Prostate gland (tissue), 2 donors: ENCODE measurements around the gene BRINP1. TPM values are rescaled to one million over a fixed set of nuclear protein-coding genes. Genes with fewer than 3 reads are reported as not detected.

Source experiments
- DNase-seq: peaks from one replicate; pipeline ENCODE4 v3.0.0-alpha.2; 2019; ENCODE audit warnings: low spot score
- H3K27ac ChIP-seq, 2 donors: fragments of 200-600 bp; sonication (generic); 2 replicates each; pipeline ENCODE4 v1.5.1; 2017 to 2019
- H3K27me3 ChIP-seq: fragments of 200-600 bp; sonication (generic); replicated peaks from 2 replicates; pipeline ENCODE4 v1.5.1; 2019; ENCODE audit not compliant: insufficient read depth
- H3K36me3 ChIP-seq, 2 donors: fragments of 200-600 bp; sonication (generic); 1 replicate in 1 of 2; 2 replicates in 1 of 2; pipeline versions ENCODE4 v1.5.1 to v1.8.1; 2017 to 2019
- H3K4me1 ChIP-seq: fragments of 200-600 bp; sonication (generic); replicated peaks from 2 replicates; pipeline ENCODE4 v1.5.1; 2019
- H3K4me3 ChIP-seq, 2 donors: fragments of 200-600 bp; sonication (generic); 2 replicates each; pipeline ENCODE4 v1.5.1; 2017 to 2019
- H3K9me3 ChIP-seq: fragments of 200-600 bp; sonication (generic); 2 replicates; pipeline ENCODE4 v1.5.1; 2017
- POLR2A ChIP-seq: fragments of 450-650 bp; IDR thresholded peaks from one replicate; pipeline ENCODE4 v1.6.1; 2016; ENCODE audit warnings: antibody characterized with exemption, mild to moderate bottlenecking
- POLR2AphosphoS5 ChIP-seq: sonication (generic); formaldehyde crosslinking; IDR thresholded peaks from one replicate; pipeline ENCODE4 v1.6.1; 2017; ENCODE audit warnings: antibody characterized with exemption
- WGBS: methylation state at CpG from one replicate; pipeline ENCODE4 v1.1.5; 2018; 5-methylcytosine and 5-hydroxymethylcytosine counted together
- intact Hi-C: fragments of 100-400 bp; cut with DNase I; formaldehyde crosslinking; loops from one replicate; pipeline ENCODE4 v1.14.2; 2022
- total RNA-seq, 2 donors: library from RNA; depleted of rRNA; stranded (reverse); fragments of >200 nt; gene quantifications; one replicate each; pipeline ENCODE4 v1.1.0, GENCODE V29; 2016
- TF ChIP-seq, protein P1 (sequence below), 4 experiments: fragments of 200-600 bp in 2 of 4; fragments of 450-650 bp in 2 of 4; sonication (generic) in 2 of 4; IDR thresholded peaks; 1 replicate in 3 of 4; 2 replicates in 1 of 4; pipeline ENCODE4 v1.5.1; 2016 to 2019; ENCODE audit warnings: antibody characterized with exemption in 4 of 4, mild to moderate bottlenecking in 2 of 4, moderate library complexity in 2 of 4

Gene BRINP1
- total RNA-seq, 2 donors from 2014 or later, result 0.96 to 8.8 TPM

DNA sequence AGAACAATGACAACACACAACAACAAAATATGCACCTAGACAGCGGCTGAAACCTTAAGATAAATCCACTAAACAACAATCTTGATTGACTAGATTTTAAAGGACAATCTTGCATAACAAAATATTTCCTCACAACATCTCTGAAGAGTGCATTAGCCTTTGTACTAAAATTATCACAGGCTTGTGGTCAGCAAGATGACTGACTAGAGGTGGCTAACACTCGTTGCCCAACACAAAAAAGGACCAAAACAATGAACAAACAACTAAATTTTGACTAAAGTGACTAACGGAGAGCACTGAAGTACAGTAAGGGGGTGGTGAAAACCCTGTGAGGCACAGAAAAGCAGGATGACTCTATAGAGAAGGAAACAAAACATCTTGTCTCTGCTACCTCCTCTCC, 183.9 kb downstream of the BRINP1 start:
- intact Hi-C loops, result no loop called here
- WGBS, result 84% methylated on average over 3 of the region's 3 CpGs

DNA sequence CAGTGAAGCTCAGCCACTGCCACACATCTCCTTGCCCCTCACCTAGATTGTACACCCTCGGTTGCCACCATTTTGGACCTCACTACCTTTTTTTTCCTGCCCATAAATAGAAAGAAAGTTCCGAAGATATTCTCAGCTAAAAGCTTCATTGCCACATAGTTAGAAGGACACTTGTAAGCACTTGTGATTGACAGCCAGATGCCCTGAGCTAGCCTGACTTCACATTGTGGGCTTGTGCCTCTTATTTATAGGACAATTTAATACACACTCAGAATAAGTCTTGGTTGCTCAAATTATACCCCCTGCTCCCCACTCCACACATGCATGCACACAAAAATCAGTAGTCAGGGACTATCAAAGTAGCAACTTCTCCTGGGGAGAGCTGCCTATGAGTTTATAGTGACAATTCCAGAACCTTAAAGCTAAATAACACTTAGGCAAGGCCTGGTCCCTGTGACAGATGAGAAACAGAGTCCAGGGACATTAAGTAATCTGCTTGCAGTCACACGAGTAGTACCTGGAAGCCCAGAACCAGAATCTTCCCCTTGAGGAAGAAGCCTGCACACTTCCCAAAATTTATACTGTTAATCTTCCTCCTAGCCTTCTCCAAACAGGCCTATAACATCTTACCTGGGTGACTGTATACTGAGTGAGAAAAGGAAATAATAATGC, 184.8 kb downstream of the BRINP1 start:
- Histone ChIP-seq H3K4me1 (no peaks in the 10 kb centered on the region), H3K27me3 (no peaks in the 10 kb centered on the region), H3K4me3 (no peak overlapping the region), H3K9me3 (no peaks in the 10 kb centered on the region), H3K27ac (no peak overlapping the region), H3K36me3 (no peaks in the 10 kb centered on the region)
- no peak for TF ChIP-seq POLR2A
- TF ChIP-seq, protein P1, sequence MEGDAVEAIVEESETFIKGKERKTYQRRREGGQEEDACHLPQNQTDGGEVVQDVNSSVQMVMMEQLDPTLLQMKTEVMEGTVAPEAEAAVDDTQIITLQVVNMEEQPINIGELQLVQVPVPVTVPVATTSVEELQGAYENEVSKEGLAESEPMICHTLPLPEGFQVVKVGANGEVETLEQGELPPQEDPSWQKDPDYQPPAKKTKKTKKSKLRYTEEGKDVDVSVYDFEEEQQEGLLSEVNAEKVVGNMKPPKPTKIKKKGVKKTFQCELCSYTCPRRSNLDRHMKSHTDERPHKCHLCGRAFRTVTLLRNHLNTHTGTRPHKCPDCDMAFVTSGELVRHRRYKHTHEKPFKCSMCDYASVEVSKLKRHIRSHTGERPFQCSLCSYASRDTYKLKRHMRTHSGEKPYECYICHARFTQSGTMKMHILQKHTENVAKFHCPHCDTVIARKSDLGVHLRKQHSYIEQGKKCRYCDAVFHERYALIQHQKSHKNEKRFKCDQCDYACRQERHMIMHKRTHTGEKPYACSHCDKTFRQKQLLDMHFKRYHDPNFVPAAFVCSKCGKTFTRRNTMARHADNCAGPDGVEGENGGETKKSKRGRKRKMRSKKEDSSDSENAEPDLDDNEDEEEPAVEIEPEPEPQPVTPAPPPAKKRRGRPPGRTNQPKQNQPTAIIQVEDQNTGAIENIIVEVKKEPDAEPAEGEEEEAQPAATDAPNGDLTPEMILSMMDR (IDR thresholded peaks at IDR 0.05), result no peak
- no peak for DNase-seq
- intact Hi-C loops, result no loop called here
- 81% methylated on average over 3 of the region's 3 CpGs for WGBS

More for the DNA sequence above, 183.9 kb downstream of the BRINP1 start:
- H3K36me3 ChIP-seq, result no peaks in the 10 kb centered on the region
- H3K27me3 ChIP-seq, result no peaks in the 10 kb centered on the region
- H3K4me3 ChIP-seq, result no peak overlapping the region
- TF ChIP-seq, protein P1 (IDR thresholded peaks at IDR 0.05), result no peak
- TF ChIP-seq POLR2A (no peak), POLR2AphosphoS5 (no peak)
- H3K27ac ChIP-seq, result no peak overlapping the region
- H3K9me3 ChIP-seq, result no peaks in the 10 kb centered on the region
- DNase-seq, result no peak
- no peaks in the 10 kb centered on the region for H3K4me1 ChIP-seq

DNA sequence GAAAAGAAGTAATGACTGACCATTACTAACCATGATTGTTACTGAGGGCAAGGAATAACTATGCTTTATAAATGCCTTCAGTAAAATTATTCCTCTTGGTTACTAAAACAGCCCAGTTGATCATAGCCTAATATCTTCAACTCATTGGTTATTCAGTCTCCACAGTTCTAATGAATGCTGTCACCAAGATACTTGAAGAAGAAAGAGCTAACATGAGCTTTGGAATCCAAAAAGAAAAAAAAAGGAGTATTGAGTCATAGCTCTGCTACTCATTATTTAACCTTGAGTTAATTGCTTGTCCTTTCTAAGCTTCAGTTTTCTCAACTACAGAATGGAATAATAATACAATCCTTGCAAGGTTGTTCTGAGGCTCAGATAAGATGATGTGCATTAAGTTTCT, 187.7 kb downstream of the BRINP1 start:
- Histone ChIP-seq H3K4me1 (no peaks in the 10 kb centered on the region), H3K27me3 (no peaks in the 10 kb centered on the region), H3K9me3 (no peaks in the 10 kb centered on the region), H3K4me3 (no peak overlapping the region), H3K27ac (no peak overlapping the region), H3K36me3 (no peaks in the 10 kb centered on the region)
- intact Hi-C loops, result no loop called here
- DNase-seq, result no peak
- TF ChIP-seq POLR2AphosphoS5 (no peak), POLR2A (no peak)
- TF ChIP-seq, protein P1 (IDR thresholded peaks at IDR 0.05), result no peak

DNA sequence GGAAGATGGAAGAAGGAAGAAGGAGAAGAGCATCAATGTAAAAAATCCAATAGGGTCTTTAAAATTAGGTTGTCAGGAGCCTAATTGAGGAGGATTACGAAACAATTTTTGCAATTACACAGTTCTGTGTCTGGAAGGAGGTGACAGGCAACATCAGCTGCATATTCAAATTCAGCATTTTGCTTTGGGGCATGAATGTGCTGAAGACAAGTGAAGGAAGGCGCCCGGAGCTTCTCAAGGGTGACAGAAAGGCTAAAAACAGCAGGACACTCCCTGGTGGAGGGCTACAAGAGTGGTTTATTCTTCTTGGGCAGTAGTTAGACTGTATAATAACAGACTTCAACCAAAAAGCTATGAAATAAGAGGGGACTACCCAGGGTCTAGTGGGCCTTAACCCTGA, 188.3 kb downstream of the BRINP1 start:
- Histone ChIP-seq H3K27ac (no peak overlapping the region), H3K9me3 (no peaks in the 10 kb centered on the region), H3K27me3 (no peaks in the 10 kb centered on the region), H3K4me1 (no peaks in the 10 kb centered on the region), H3K36me3 (no peaks in the 10 kb centered on the region), H3K4me3 (no peak overlapping the region)
- no peak for DNase-seq
- 95% methylated on average over 3 of the region's 3 CpGs for WGBS
- TF ChIP-seq POLR2A (no peak), POLR2AphosphoS5 (no peak)
- TF ChIP-seq, protein P1 (IDR thresholded peaks at IDR 0.05), result no peak
- intact Hi-C loops, result no loop called here

DNA sequence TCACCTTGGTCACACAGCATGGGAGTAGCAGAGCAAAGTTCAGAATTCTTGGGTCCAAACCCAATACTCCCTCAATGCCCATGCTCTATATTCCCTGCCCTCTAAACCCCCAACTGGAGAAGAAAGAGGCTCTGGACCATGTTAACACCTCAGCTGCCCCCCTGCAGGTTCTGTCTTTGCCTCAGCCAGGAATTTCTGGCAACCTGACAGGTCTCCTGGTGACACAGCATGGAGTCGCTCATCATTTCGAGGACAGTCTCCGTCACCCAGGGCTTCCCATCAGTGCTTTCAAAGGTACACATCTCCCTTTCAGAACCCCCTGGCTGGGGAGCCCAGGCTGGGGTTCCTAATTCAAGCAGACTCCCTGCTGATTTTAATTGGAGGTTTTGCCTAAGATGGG, 189.5 kb downstream of the BRINP1 start:
- intact Hi-C loops, result no loop called here
- H3K4me1 ChIP-seq, result no peaks in the 10 kb centered on the region
- 54% methylated on average over 3 of the region's 3 CpGs for whole genome bisulfite sequencing
- H3K27me3 ChIP-seq, result no peaks in the 10 kb centered on the region
- H3K4me3 ChIP-seq, result no peak overlapping the region
- no peak for TF ChIP-seq POLR2A
- TF ChIP-seq POLR2AphosphoS5, result no peak
- TF ChIP-seq, protein P1 (IDR thresholded peaks at IDR 0.05), result no peak
- no peak for DNase-seq
- no peaks in the 10 kb centered on the region for H3K9me3 ChIP-seq
- H3K27ac ChIP-seq, result no peak overlapping the region
- no peaks in the 10 kb centered on the region for H3K36me3 ChIP-seq
